GM23338 (cell line): ENCODE data around the gene KRT7. TPM values are rescaled to one million over a fixed set of nuclear protein-coding genes. Genes with fewer than 3 reads are reported as not detected.

Experiments
- ATAC-seq: fragments of 200-7000 bp; cut with Tn5 transposase; 3 replicates; pipeline ENCODE4 v1.9.1; 2020
- DNase-seq: peaks from one replicate; pipeline ENCODE4 v3.0.0-alpha.2; 2015; ENCODE audit warnings: low spot score
- H2AFZ ChIP-seq: fragments of 200-600 bp; sonication (generic); 2 replicates; pipeline ENCODE4 v1.8.0; 2016; ENCODE audit warnings: antibody characterized with exemption, mild to moderate bottlenecking, moderate library complexity
- H3F3A ChIP-seq: fragments of 200-600 bp; sonication (generic); replicated peaks from 2 replicates; pipeline ENCODE4 v1.8.0; 2017; ENCODE audit warnings: antibody characterized with exemption, mixed run types, low read depth
- H3K27ac ChIP-seq: fragments of 200-600 bp; sonication (generic); 2 replicates; pipeline ENCODE4 v1.6.1; 2016; ENCODE audit warnings: low read depth
- H3K27me3 ChIP-seq: fragments of 200-600 bp; sonication (generic); 2 replicates; pipeline ENCODE4 v1.8.0; 2016; ENCODE audit warnings: mild to moderate bottlenecking, mixed run types, moderate library complexity; ENCODE audit not compliant: insufficient read depth
- H3K36me3 ChIP-seq: fragments of 200-600 bp; sonication (generic); 2 replicates; pipeline ENCODE4 v1.8.0; 2016; ENCODE audit warnings: mild to moderate bottlenecking; ENCODE audit not compliant: insufficient read depth
- H3K4me1 ChIP-seq: fragments of 200-600 bp; sonication (generic); 2 replicates; pipeline ENCODE4 v1.8.0; 2016; ENCODE audit warnings: mild to moderate bottlenecking, moderate library complexity; ENCODE audit not compliant: insufficient read depth
- H3K4me2 ChIP-seq: fragments of 200-600 bp; sonication (generic); 2 replicates; pipeline ENCODE4 v1.7.1; 2017; ENCODE audit warnings: mixed run types
- H3K4me3 ChIP-seq: fragments of 200-600 bp; sonication (generic); 2 replicates; pipeline ENCODE4 v1.6.1; 2016; ENCODE audit warnings: mixed run types
- H3K79me2 ChIP-seq: fragments of 200-600 bp; sonication (generic); replicated peaks from 2 replicates; pipeline ENCODE4 v1.8.0; 2017; ENCODE audit warnings: mild to moderate bottlenecking; ENCODE audit not compliant: insufficient read depth
- H3K9me2 ChIP-seq: fragments of 200-600 bp; sonication (generic); 2 replicates; pipeline ENCODE4 v1.8.0; 2017; ENCODE audit not compliant: insufficient read depth
- H4K20me1 ChIP-seq: fragments of 200-600 bp; sonication (generic); replicated peaks from 2 replicates; pipeline ENCODE4 v1.8.0; 2017; ENCODE audit warnings: mild to moderate bottlenecking; ENCODE audit not compliant: insufficient read depth
- H3K27ac Mint-ChIP-seq: 2 replicates; pipeline ENCODE4 v1.8.0; 2020; ENCODE audit warnings: inconsistent platforms, mild to moderate bottlenecking, moderate library complexity, mixed read lengths
- H3K27me3 Mint-ChIP-seq: 3 replicates; pipeline ENCODE4 v1.8.0; 2022; ENCODE audit warnings: low read depth, mild to moderate bottlenecking, moderate library complexity, mixed read lengths, inconsistent platforms; ENCODE audit not compliant: insufficient read depth, poor library complexity
- H3K36me3 Mint-ChIP-seq: 3 replicates; pipeline ENCODE4 v1.8.0; 2021; ENCODE audit warnings: low read depth, mild to moderate bottlenecking, inconsistent platforms, moderate library complexity, mixed read lengths
- H3K4me1 Mint-ChIP-seq: 3 replicates; pipeline ENCODE4 v1.8.0; 2020; ENCODE audit warnings: mild to moderate bottlenecking, inconsistent platforms, mixed read lengths
- H3K4me3 Mint-ChIP-seq: 3 replicates; pipeline ENCODE4 v1.8.0; 2021; ENCODE audit warnings: moderate library complexity, mild to moderate bottlenecking, inconsistent platforms, mixed read lengths
- H3K9me3 Mint-ChIP-seq: 3 replicates; pipeline ENCODE4 v1.8.0; 2020; ENCODE audit warnings: moderate library complexity, mild to moderate bottlenecking, inconsistent platforms, mixed read lengths
- CREB1 ChIP-seq: fragments of 250-450 bp; sonication (Bioruptor Pico); IDR thresholded peaks from 2 replicates; pipeline ENCODE4 v1.5.0; 2020; ENCODE audit warnings: low read depth, mild to moderate bottlenecking, moderate library complexity
- CTCF ChIP-seq, 2 experiments: fragments of 200-600 bp in 1 of 2; sonication (generic) in 1 of 2; conservative IDR thresholded peaks; 2 replicates each; pipeline versions ENCODE4 v1.5.1 to v1.6.1; 2016 to 2017; ENCODE audit warnings: antibody characterized with exemption in 2 of 2, low read depth in 2 of 2, mild to moderate bottlenecking in 2 of 2, moderate library complexity in 1 of 2
- EZH2 ChIP-seq: fragments of 200-600 bp; sonication (generic); IDR thresholded peaks from one replicate; pipeline ENCODE4 v1.8.0; 2017; ENCODE audit warnings: antibody characterized with exemption, mild to moderate bottlenecking, low read depth; ENCODE audit not compliant: unreplicated experiment
- JUNB ChIP-seq: IDR thresholded peaks from one replicate; pipeline ENCODE4 v1.6.1; 2016; ENCODE audit warnings: antibody characterized with exemption; ENCODE audit not compliant: unreplicated experiment
- NANOG ChIP-seq: IDR thresholded peaks from 2 replicates; pipeline ENCODE4 v1.6.1; 2016; ENCODE audit warnings: antibody characterized with exemption, borderline replicate concordance
- ZNF114 ChIP-seq: fragments of 250-450 bp; sonication (Bioruptor Pico); IDR thresholded peaks from 2 replicates; pipeline ENCODE4 v1.5.0; 2020; ENCODE audit warnings: mild to moderate bottlenecking, moderate library complexity
- ZNF331 ChIP-seq: fragments of 250-450 bp; sonication (Bioruptor Pico); IDR thresholded peaks from 2 replicates; pipeline ENCODE4 v1.5.0; 2020; ENCODE audit warnings: low read depth, mild to moderate bottlenecking, moderate library complexity
- polyA plus RNA-seq: library from polyadenylated mRNA; unstranded; fragments of >200 nt; fragmentation: Nextera tagmentation; extraction: Ambion mirVana; gene quantifications from 2 replicates; pipeline ENCODE4 v1.2.1, GENCODE V29; 2016
- total RNA-seq: library from RNA; depleted of rRNA; stranded (reverse); fragments of >200 nt; shearing (Covaris generic); gene quantifications from 2 replicates; pipeline ENCODE4 v1.2.3, GENCODE V29; 2014
- TF ChIP-seq, protein P1 (sequence below): IDR thresholded peaks from one replicate; pipeline ENCODE4 v1.6.1; 2018; ENCODE audit warnings: antibody characterized with exemption; ENCODE audit not compliant: unreplicated experiment
- TF ChIP-seq, protein P2 (sequence below): fragments of 250-450 bp; sonication (Bioruptor Pico); IDR thresholded peaks from 2 replicates; pipeline ENCODE4 v1.5.0; 2020; ENCODE audit warnings: mild to moderate bottlenecking, moderate library complexity

Gene KRT7
- total and polyA plus RNA-seq, 2 experiments from 2014 or later: 6.5 to 9.4 TPM

- TF ChIP-seq, protein P1, sequence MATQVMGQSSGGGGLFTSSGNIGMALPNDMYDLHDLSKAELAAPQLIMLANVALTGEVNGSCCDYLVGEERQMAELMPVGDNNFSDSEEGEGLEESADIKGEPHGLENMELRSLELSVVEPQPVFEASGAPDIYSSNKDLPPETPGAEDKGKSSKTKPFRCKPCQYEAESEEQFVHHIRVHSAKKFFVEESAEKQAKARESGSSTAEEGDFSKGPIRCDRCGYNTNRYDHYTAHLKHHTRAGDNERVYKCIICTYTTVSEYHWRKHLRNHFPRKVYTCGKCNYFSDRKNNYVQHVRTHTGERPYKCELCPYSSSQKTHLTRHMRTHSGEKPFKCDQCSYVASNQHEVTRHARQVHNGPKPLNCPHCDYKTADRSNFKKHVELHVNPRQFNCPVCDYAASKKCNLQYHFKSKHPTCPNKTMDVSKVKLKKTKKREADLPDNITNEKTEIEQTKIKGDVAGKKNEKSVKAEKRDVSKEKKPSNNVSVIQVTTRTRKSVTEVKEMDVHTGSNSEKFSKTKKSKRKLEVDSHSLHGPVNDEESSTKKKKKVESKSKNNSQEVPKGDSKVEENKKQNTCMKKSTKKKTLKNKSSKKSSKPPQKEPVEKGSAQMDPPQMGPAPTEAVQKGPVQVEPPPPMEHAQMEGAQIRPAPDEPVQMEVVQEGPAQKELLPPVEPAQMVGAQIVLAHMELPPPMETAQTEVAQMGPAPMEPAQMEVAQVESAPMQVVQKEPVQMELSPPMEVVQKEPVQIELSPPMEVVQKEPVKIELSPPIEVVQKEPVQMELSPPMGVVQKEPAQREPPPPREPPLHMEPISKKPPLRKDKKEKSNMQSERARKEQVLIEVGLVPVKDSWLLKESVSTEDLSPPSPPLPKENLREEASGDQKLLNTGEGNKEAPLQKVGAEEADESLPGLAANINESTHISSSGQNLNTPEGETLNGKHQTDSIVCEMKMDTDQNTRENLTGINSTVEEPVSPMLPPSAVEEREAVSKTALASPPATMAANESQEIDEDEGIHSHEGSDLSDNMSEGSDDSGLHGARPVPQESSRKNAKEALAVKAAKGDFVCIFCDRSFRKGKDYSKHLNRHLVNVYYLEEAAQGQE: no peak
- no peak for TF ChIP-seq CREB1
Observed at GRCh38 chr12:52184813-52185212, 48.2 kb upstream of the KRT7 start (continued).

DNA sequence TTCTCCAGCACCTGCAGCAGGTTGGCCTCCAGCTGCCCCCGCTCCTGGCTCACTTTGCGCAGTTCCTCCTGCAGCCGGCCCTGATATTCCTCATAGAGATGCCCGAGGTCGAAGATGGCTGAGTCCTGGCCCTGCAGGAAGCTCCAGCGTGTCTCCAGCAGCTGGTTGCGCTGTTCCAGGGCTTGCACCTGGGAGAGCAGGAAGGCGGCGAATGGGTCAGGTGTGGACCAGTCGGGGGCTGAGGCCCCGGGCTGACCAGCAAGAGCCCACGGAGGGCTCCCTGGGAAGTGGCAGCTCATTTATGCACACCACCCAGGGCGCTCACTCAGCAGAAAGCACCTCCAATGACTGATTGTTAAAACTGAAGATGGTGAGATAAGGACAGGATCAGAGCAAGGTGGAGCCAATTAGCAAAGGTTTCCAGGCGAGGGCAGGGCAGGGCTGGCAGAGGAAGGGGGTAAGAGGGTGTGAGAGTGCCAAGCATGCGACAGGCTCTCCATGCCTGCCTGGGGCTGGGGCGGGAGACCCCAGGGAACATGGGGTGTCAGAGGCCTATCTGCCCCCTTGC, 47.6 kb upstream of the KRT7 start:
- Histone ChIP-seq H3F3A (no peaks in the 10 kb centered on the region), H3K79me2 (no peaks in the 10 kb centered on the region), H3K27me3 (no peaks in the 10 kb centered on the region), H3K9me2 (no peaks in the 10 kb centered on the region), H3K4me1 (peaks cover 14% of the 10 kb centered on the region), H2AFZ (no peak overlapping the region), H4K20me1 (no peaks in the 10 kb centered on the region), H3K27ac (no peak overlapping the region), H3K36me3 (no peaks in the 10 kb centered on the region), H3K4me2 (no peak overlapping the region), H3K4me3 (no peak overlapping the region)
- H3K4me1 Mint-ChIP-seq: peaks cover 36% of the 10 kb centered on the region
- H3K36me3 Mint-ChIP-seq: no peaks in the 10 kb centered on the region
- H3K27me3 Mint-ChIP-seq: peaks cover 9% of the 10 kb centered on the region
- DNase-seq: no peak
- no peak overlapping the region for H3K4me3 Mint-ChIP-seq
- no peak for ATAC-seq
- H3K9me3 Mint-ChIP-seq: no peaks in the 10 kb centered on the region
- no peak overlapping the region for H3K27ac Mint-ChIP-seq
- TF ChIP-seq ZNF331 (CRISPR knock-in tag) (no peak), JUNB (no peak), EZH2 (no peak), ZNF114 (CRISPR knock-in tag) (no peak), CTCF (conservative IDR thresholded peaks at IDR 0.05; ENCODE audit: low read depth in 2 of 2) (no peak), CREB1 (no peak), NANOG (no peak)
- TF ChIP-seq, protein P1: no peak
- TF ChIP-seq, protein P2, sequence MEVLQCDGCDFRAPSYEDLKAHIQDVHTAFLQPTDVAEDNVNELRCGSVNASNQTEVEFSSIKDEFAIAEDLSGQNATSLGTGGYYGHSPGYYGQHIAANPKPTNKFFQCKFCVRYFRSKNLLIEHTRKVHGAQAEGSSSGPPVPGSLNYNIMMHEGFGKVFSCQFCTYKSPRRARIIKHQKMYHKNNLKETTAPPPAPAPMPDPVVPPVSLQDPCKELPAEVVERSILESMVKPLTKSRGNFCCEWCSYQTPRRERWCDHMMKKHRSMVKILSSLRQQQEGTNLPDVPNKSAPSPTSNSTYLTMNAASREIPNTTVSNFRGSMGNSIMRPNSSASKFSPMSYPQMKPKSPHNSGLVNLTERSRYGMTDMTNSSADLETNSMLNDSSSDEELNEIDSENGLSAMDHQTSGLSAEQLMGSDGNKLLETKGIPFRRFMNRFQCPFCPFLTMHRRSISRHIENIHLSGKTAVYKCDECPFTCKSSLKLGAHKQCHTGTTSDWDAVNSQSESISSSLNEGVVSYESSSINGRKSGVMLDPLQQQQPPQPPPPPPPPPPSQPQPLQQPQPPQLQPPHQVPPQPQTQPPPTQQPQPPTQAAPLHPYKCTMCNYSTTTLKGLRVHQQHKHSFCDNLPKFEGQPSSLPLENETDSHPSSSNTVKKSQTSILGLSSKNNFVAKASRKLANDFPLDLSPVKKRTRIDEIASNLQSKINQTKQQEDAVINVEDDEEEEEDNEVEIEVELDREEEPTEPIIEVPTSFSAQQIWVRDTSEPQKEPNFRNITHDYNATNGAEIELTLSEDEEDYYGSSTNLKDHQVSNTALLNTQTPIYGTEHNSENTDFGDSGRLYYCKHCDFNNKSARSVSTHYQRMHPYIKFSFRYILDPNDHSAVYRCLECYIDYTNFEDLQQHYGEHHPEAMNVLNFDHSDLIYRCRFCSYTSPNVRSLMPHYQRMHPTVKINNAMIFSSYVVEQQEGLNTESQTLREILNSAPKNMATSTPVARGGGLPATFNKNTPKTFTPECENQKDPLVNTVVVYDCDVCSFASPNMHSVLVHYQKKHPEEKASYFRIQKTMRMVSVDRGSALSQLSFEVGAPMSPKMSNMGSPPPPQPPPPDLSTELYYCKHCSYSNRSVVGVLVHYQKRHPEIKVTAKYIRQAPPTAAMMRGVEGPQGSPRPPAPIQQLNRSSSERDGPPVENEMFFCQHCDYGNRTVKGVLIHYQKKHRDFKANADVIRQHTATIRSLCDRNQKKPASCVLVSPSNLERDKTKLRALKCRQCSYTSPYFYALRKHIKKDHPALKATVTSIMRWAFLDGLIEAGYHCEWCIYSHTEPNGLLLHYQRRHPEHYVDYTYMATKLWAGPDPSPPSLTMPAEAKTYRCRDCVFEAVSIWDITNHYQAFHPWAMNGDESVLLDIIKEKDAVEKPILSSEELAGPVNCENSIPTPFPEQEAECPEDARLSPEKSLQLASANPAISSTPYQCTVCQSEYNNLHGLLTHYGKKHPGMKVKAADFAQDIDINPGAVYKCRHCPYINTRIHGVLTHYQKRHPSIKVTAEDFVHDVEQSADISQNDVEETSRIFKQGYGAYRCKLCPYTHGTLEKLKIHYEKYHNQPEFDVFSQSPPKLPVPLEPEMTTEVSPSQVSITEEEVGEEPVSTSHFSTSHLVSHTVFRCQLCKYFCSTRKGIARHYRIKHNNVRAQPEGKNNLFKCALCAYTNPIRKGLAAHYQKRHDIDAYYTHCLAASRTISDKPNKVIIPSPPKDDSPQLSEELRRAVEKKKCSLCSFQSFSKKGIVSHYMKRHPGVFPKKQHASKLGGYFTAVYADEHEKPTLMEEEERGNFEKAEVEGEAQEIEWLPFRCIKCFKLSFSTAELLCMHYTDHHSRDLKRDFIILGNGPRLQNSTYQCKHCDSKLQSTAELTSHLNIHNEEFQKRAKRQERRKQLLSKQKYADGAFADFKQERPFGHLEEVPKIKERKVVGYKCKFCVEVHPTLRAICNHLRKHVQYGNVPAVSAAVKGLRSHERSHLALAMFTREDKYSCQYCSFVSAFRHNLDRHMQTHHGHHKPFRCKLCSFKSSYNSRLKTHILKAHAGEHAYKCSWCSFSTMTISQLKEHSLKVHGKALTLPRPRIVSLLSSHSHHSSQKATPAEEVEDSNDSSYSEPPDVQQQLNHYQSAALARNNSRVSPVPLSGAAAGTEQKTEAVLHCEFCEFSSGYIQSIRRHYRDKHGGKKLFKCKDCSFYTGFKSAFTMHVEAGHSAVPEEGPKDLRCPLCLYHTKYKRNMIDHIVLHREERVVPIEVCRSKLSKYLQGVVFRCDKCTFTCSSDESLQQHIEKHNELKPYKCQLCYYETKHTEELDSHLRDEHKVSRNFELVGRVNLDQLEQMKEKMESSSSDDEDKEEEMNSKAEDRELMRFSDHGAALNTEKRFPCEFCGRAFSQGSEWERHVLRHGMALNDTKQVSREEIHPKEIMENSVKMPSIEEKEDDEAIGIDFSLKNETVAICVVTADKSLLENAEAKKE (CRISPR knock-in tag): no peak
